Measurements from ENCODE around the gene PLEKHF1.

GRCh38 chr19:29681422-29682235 is 16.4 kb downstream of the PLEKHF1 start:
- TF ChIP-seq CTCF (conservative IDR thresholded peaks at IDR 0.05) (no peak), ZFX (IDR thresholded peaks at IDR 0.05) (no peak)
